GM12878 (cell line): ENCODE measurements around the gene PTGIS. TPM values are rescaled to one million over a fixed set of nuclear protein-coding genes. Genes with fewer than 3 reads are reported as not detected.

Experiments
- ATAC-seq: fragments of 200-7000 bp; cut with Tn5 transposase; 3 replicates; pipeline ENCODE4 v1.9.1; 2020; ENCODE audit warnings: mild to moderate bottlenecking, moderate library complexity
- BruUV-seq: library from RNA; stranded (reverse); fragments of 400-500 nt; replicated peaks from 2 replicates; lab custom pipeline; 2021; lab: Mats Ljungman, UMichigan
- CTCF ChIA-PET: fragments of 300-600 bp; sonication (Branson Sonifier 250); formaldehyde crosslinking; extraction: SDS; loops from one replicate; lab custom pipeline; 2021; ENCODE audit warnings: inconsistent platforms; lab: Yijun Ruan, JAX
- POLR2A ChIA-PET: fragments of 350-600 bp; formaldehyde crosslinking; extraction: SDS; loops from one replicate; lab custom pipeline; 2021; ENCODE audit warnings: inconsistent platforms; lab: Charles Lee
- RAD21 ChIA-PET: fragments of 300-600 bp; sonication (Branson Sonifier 250); formaldehyde crosslinking; loops from one replicate; lab custom pipeline; 2023; ENCODE audit warnings: antibody characterized with exemption; ENCODE audit not compliant: unreplicated experiment; lab: Charles Lee
- SMC1A ChIA-PET: fragments of 300-600 bp; sonication (Branson Sonifier 250); formaldehyde crosslinking; loops from one replicate; lab custom pipeline; 2023; ENCODE audit not compliant: unreplicated experiment, uncharacterized antibody; lab: Charles Lee
- DNase-seq: peaks from one replicate; pipeline ENCODE4 v3.0.0-alpha.2; 2011; ENCODE audit warnings: low read depth, low spot score
- FAIRE-seq: peaks from 3 replicates; lab custom pipeline; 2011; peaks lifted over from hg19 to GRCh38; lab: Jason Lieb, UNC
- H2AFZ ChIP-seq: 2 replicates; pipeline ENCODE4 v1.6.0; 2011; ENCODE audit warnings: low read depth, low read length, control low read depth; ENCODE audit not compliant: control insufficient read depth
- H3K27ac ChIP-seq: 2 replicates; pipeline ENCODE4 v1.5.1; 2011; ENCODE audit warnings: control low read depth; ENCODE audit not compliant: control insufficient read depth, insufficient read depth
- H3K27me3 ChIP-seq, 2 experiments: replicated peaks in 1 of 2; 2 replicates each; pipeline versions ENCODE4 v1.6.0 to v1.6.1; 2011; ENCODE audit warnings: low read length in 1 of 2; ENCODE audit not compliant: control insufficient read depth in 2 of 2, insufficient read depth in 2 of 2
- H3K36me3 ChIP-seq, 2 experiments: 2 replicates each; pipeline ENCODE4 v1.5.1; 2011; ENCODE audit warnings: low read length in 1 of 2; ENCODE audit not compliant: control insufficient read depth in 2 of 2, insufficient read depth in 2 of 2
- H3K4me1 ChIP-seq: 2 replicates; pipeline ENCODE4 v1.6.1; 2011; ENCODE audit warnings: mild to moderate bottlenecking, low read length, moderate library complexity, mixed read lengths; ENCODE audit not compliant: control insufficient read depth, insufficient read depth
- H3K4me2 ChIP-seq: 2 replicates; pipeline ENCODE4 v1.6.0; 2011; ENCODE audit warnings: control low read depth; ENCODE audit not compliant: control insufficient read depth, insufficient read depth
- H3K4me3 ChIP-seq: fragments of 200-600 bp; sonication (generic); 2 replicates; pipeline ENCODE4 v1.5.1; 2016
- H3K79me2 ChIP-seq: 2 replicates; pipeline ENCODE4 v1.6.0; 2011; ENCODE audit warnings: low read length; ENCODE audit not compliant: control insufficient read depth, insufficient read depth
- H3K9ac ChIP-seq: 2 replicates; pipeline ENCODE4 v1.8.0; 2011; ENCODE audit warnings: low read length, control low read depth, mixed read lengths; ENCODE audit not compliant: control insufficient read depth, insufficient read depth
- H3K9me3 ChIP-seq: replicated peaks from 3 replicates; pipeline ENCODE4 v1.5.1; 2011; ENCODE audit warnings: mild to moderate bottlenecking, low read length; ENCODE audit not compliant: control insufficient read depth, insufficient read depth
- H4K20me1 ChIP-seq: 2 replicates; pipeline ENCODE4 v1.6.0; 2011; ENCODE audit not compliant: control insufficient read depth, insufficient read depth
- E2F4 ChIP-seq: IDR thresholded peaks from 2 replicates; pipeline ENCODE4 v1.6.1; 2012; ENCODE audit warnings: low read depth, low read length, improper control_type of control experiment
- KAT2A ChIP-seq: conservative IDR thresholded peaks from 2 replicates; pipeline ENCODE4 v1.6.1; 2011; ENCODE audit warnings: low read depth, low read length; ENCODE audit not compliant: control insufficient read depth
- MEF2B ChIP-seq: fragments of 450-650 bp; IDR thresholded peaks from 2 replicates; pipeline ENCODE4 v1.6.1; 2018; ENCODE audit warnings: mild to moderate bottlenecking, moderate library complexity; ENCODE audit not compliant: partially characterized antibody, poor library complexity, severe bottlenecking
- MTA2 ChIP-seq: fragments of 450-650 bp; IDR thresholded peaks from 2 replicates; pipeline ENCODE4 v1.6.1; 2016; ENCODE audit warnings: low read depth, mild to moderate bottlenecking, moderate library complexity
- NFIC ChIP-seq: IDR thresholded peaks from 2 replicates; pipeline ENCODE4 v1.6.1; 2012; ENCODE audit warnings: low read depth, mild to moderate bottlenecking, inconsistent platforms, low read length, moderate library complexity
- NFYA ChIP-seq: IDR thresholded peaks from 2 replicates; pipeline ENCODE4 v1.6.1; 2011; ENCODE audit warnings: low read depth, mild to moderate bottlenecking, low read length, improper control_type of control experiment, borderline replicate concordance
- SREBF1 ChIP-seq: IDR thresholded peaks from 2 replicates; pipeline ENCODE4 v1.6.1; 2012; ENCODE audit warnings: mild to moderate bottlenecking, low read length
- ZNF207 ChIP-seq: fragments of 450-650 bp; IDR thresholded peaks from 2 replicates; pipeline ENCODE4 v1.6.1; 2014; ENCODE audit warnings: antibody characterized with exemption, mild to moderate bottlenecking, borderline replicate concordance
- ZNF384 ChIP-seq: IDR thresholded peaks from 2 replicates; pipeline ENCODE4 v1.6.1; 2012; ENCODE audit warnings: low read depth, mild to moderate bottlenecking, low read length, improper control_type of control experiment, borderline replicate concordance
- ZNF622 ChIP-seq: fragments of 450-650 bp; IDR thresholded peaks from 2 replicates; pipeline ENCODE4 v1.6.1; 2017; ENCODE audit warnings: mild to moderate bottlenecking, inconsistent platforms
- in situ Hi-C: fragments of 300-500 bp; cut with MboI; formaldehyde crosslinking; loops from 9 replicates; pipeline ENCODE4 v1.14.3; 2018; ENCODE audit warnings: mixed read lengths
- intact Hi-C: fragments of 100-400 bp; cut with micrococcal nuclease; formaldehyde crosslinking; loops from one replicate; pipeline ENCODE4 v1.14.2; 2022; ENCODE audit not compliant: unreplicated experiment
- polyA plus RNA-seq, 11 experiments: library from polyadenylated mRNA; depleted of rRNA in 4 of 11; unstranded in 6 of 11; stranded (reverse) in 5 of 11; fragments of >200 nt; fragmentation: Nextera tagmentation in 4 of 11; fragmentation: Illumina TruSeq in 1 of 11; extraction: Ambion mirVana in 4 of 11; extraction: Trizol in 1 of 11; gene quantifications; 1 replicate in 1 of 11; 2 replicates in 10 of 11; pipeline versions ENCODE4 v1.2.1 to v1.2.3, GENCODE V29; 2011 to 2016; ENCODE audit warnings: inconsistent platforms in 2 of 11, missing spikeins in 2 of 11, low read depth in 1 of 11
- total RNA-seq, 4 experiments: library from RNA; depleted of rRNA in 3 of 4; stranded (reverse); fragments of >200 nt in 3 of 4; fragmentation: Illumina TruSeq in 1 of 4; extraction: Trizol in 1 of 4; gene quantifications; 2 replicates each; pipeline versions ENCODE4 v1.2.1 to v1.2.3, GENCODE V29; 2013 to 2021

PTGIS gene
- total and polyA plus RNA-seq, 10 of the 15 experiments (the other 5 are each of a cell fraction or from before 2014, with no cell fraction given): 0.10 TPM; not detected in 9

GRCh38 chr20:49556621-49557020 is 11.3 kb downstream of the PTGIS start:
- H3K27me3 ChIP-seq: peaks cover 0 to 2% of the 10 kb centered on the region in 2 experiments; a peak in 3 of 4 replicates
- H3K79me2 ChIP-seq: no peaks in the 10 kb centered on the region
- no peaks in the 10 kb centered on the region for H4K20me1 ChIP-seq
- H3K27ac ChIP-seq: no peak overlapping the region
- no peak for FAIRE-seq
- SMC1A ChIA-PET: interaction anchor here (1.3 kb wide), 1 partner anchor 13 kb away, joined by 3 read pairs; no protein-coding TSS in a partner anchor
- intact Hi-C loops: no loop called here
- CTCF ChIA-PET: interaction anchor here (1.3 to 7.3 kb wide), 4 partner anchors 13 to 289 kb away, joined by 4 to 40 read pairs (median 4); no protein-coding TSS in a partner anchor
- TF ChIP-seq NFYA (no peak), E2F4 (no peak), ZNF207 (no peak), NFIC (no peak), SREBF1 (no peak), MTA2 (no peak), MEF2B (no peak), ZNF622 (no peak), KAT2A (no peak), ZNF384 (no peak)
- H3K4me2 ChIP-seq: no peak overlapping the region
- H2AFZ ChIP-seq: no peak overlapping the region
- H3K9ac ChIP-seq: no peak overlapping the region
- in situ Hi-C loops: no loop called here
- no peak for DNase-seq
- POLR2A ChIA-PET: no interaction called here
- RAD21 ChIA-PET: no interaction called here
- BruUV-seq: no TSS peak
- no peak overlapping the region for H3K4me3 ChIP-seq
- ATAC-seq: no peak
- no peaks in the 10 kb centered on the region for H3K4me1 ChIP-seq
- H3K36me3 ChIP-seq: no peaks in the 10 kb centered on the region
- H3K9me3 ChIP-seq: no peaks in the 10 kb centered on the region
